HUES64 (cell line): Measurements from ENCODE around the gene CLDN24.

Experiments
- H3K27ac ChIP-seq: 2 replicates; pipeline ENCODE4 v1.7.0; 2013; ENCODE audit warnings: low read depth, low read length, inconsistent platforms
- H3K27me3 ChIP-seq: 2 replicates; pipeline ENCODE4 v1.6.1; 2013; ENCODE audit warnings: mild to moderate bottlenecking, low read length; ENCODE audit not compliant: insufficient read depth
- H3K36me3 ChIP-seq: 2 replicates; pipeline ENCODE4 v1.6.1; 2013; ENCODE audit warnings: mild to moderate bottlenecking, low read length; ENCODE audit not compliant: insufficient read depth
- H3K4me1 ChIP-seq: 2 replicates; pipeline ENCODE4 v1.6.1; 2013; ENCODE audit warnings: mild to moderate bottlenecking, low read length, moderate library complexity; ENCODE audit not compliant: insufficient read depth
- H3K4me3 ChIP-seq: 2 replicates; pipeline ENCODE4 v1.5.1; 2013; ENCODE audit warnings: mild to moderate bottlenecking, low read length, moderate library complexity
- H3K9ac ChIP-seq: 2 replicates; pipeline ENCODE4 v1.6.1; 2013; ENCODE audit warnings: mild to moderate bottlenecking, low read depth, low read length
- H3K9me3 ChIP-seq: 2 replicates; pipeline ENCODE4 v1.6.1; 2013; ENCODE audit warnings: low read depth, low read length; ENCODE audit not compliant: insufficient read depth
- WGBS: fragments of 150-250, 120-280 bp; methylation state at CpG from one replicate; pipeline ENCODE4 v1.1.7; 2013; ENCODE audit warnings: missing lambda C conversion rate; 5-methylcytosine and 5-hydroxymethylcytosine counted together

Gene CLDN24

DNA sequence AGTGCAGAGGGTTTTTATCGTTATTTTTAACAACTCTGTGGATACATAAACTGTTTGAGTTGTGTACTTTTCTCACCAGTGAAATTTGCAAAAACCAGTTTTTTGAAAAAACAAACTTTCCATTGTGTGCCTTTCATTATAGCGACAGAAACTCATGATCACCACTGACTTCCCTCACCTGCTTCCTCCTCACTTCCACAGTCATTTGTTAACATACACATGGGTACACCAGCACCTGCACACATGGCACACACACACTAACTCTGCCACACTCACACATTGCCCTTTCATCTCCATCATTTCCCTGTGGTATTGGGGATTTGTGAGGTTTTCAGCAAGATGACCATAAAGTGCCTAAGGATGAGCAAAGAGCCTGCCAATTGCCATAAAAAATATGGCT, 22.8 kb downstream of the CLDN24 start:
- H3K9me3 ChIP-seq, result no peaks in the 10 kb centered on the region
- peaks cover 75% of the 10 kb centered on the region for H3K36me3 ChIP-seq
- no peak overlapping the region for H3K27ac ChIP-seq
- H3K27me3 ChIP-seq, result no peaks in the 10 kb centered on the region
- H3K9ac ChIP-seq, result no peak overlapping the region
- WGBS, result 94% methylated on average over 1 of the region's 2 CpGs
- no peak overlapping the region for H3K4me3 ChIP-seq
- H3K4me1 ChIP-seq, result no peaks in the 10 kb centered on the region

DNA sequence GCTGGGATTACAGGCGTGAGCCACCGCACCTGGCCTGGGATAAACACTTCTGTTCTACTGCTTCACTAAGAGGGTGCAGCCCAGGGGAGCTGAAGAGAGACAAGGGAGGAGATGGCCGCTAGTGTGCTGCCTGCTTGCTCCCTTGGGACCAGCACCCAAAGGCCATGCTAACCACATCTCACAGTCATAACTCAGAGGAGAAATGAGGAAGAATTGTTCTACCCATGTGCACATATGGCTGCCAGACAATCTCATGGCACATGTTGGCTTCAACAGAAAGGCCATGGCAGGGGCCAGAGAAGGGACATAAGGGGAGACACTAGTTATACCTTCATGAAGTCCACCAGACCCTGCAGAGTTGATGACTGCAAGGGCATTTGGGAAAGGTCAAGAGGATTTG, 24.6 kb downstream of the CLDN24 start:
- no peaks in the 10 kb centered on the region for H3K27me3 ChIP-seq
- H3K4me1 ChIP-seq, result no peaks in the 10 kb centered on the region
- peaks cover 79% of the 10 kb centered on the region for H3K36me3 ChIP-seq
- no peak overlapping the region for H3K4me3 ChIP-seq
- H3K9ac ChIP-seq, result no peak overlapping the region
- no peaks in the 10 kb centered on the region for H3K9me3 ChIP-seq
- 90% methylated on average over 3 of the region's 3 CpGs for WGBS
- no peak overlapping the region for H3K27ac ChIP-seq

DNA sequence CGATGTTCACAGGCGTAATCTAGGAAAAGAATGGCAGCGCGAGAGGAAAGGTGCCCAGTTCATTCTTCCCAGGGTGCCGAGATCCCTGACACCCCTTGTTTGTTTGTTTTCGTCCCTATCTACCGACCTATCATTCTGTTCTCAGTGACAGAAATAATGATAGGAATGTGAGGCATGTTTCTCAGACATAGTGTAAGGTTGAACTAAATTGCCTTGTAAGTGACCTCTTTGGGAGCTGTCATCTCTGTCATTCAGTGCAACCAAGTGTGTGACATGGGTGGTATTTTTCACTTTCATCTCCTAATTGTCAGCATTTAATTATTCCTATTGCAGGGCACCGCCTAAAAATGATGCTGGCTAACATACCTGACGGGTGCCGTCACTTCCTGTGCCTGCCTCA, 26.5 kb downstream of the CLDN24 start:
- Histone ChIP-seq H3K9me3 (no peaks in the 10 kb centered on the region), H3K27me3 (no peaks in the 10 kb centered on the region), H3K4me3 (no peak overlapping the region), H3K27ac (no peak overlapping the region; the same call in 1 of the 2 replicates), H3K9ac (no peak overlapping the region), H3K36me3 (peaks cover 83% of the 10 kb centered on the region), H3K4me1 (no peaks in the 10 kb centered on the region)
- 94% methylated on average over 10 of the region's 10 CpGs for WGBS

DNA sequence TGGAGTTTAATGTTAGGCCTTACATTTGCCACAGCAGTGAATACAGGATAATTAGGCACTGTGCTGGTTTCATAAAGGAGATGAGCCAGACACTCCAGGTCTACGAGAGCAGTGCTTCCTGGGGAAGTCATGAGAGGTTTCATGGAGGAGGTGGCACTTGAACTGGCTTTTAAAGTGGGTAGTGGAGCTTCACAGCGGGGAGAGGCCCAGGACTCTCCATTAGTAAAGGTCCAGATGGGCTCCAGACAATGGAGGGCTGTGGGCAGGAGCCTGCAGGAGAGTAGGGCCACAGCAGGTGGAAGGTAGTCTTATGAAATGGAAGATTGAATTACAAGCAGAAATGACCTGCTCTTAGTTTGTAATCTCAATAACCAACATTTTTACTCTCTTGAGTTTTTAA, 31.2 kb downstream of the CLDN24 start:
- Histone ChIP-seq H3K36me3 (peaks cover 98% of the 10 kb centered on the region), H3K9ac (no peak overlapping the region), H3K4me1 (no peaks in the 10 kb centered on the region), H3K9me3 (no peaks in the 10 kb centered on the region), H3K27ac (no peak overlapping the region), H3K4me3 (no peak overlapping the region), H3K27me3 (no peaks in the 10 kb centered on the region)
- WGBS, result 90% methylated on average over 2 of the region's 2 CpGs

DNA sequence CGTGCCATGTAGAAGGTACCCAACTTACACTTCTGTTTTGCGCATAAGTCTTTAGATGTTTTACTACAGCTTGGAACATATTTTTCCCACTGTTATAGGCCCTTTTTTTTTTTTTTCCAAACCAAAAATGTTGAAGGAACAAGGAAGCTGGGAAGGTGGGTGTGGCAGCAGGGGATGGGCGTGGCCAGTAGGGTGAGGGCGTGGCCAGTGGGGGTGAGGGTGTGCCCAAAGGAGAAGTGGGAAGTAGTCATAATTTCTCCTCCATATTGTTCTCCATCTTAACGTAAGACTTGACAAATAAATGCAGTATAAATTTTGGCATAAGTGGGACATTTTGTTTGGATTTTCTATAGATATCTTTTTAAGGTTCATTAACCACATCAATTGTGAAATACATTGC, 32.5 kb downstream of the CLDN24 start:
- no peak overlapping the region for H3K27ac ChIP-seq
- over 99% methylated on average over 3 of the region's 5 CpGs for WGBS
- no peaks in the 10 kb centered on the region for H3K4me1 ChIP-seq
- no peak overlapping the region for H3K9ac ChIP-seq
- H3K36me3 ChIP-seq, result peaks cover 98% of the 10 kb centered on the region
- no peaks in the 10 kb centered on the region for H3K27me3 ChIP-seq
- no peaks in the 10 kb centered on the region for H3K9me3 ChIP-seq
- H3K4me3 ChIP-seq, result no peak overlapping the region

DNA sequence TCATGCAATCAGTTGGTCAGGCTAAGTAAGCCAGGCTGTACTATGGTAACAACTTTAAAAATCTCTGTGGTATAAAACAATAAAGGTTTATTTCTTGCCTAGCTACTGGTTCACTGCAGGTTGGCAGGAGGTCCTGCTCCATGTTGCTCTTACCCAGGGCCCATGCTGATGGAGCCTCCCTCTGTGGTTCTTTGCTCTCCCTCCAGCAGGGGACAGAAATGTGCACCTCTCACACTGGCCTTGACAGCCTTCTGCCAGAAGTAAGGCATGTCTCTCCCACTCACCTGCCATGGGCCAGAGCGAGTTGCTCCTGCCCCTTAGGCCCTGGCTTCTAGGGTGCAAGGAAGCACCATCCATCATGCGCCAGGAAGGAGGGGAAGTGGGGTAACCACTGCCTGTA, 33.3 kb downstream of the CLDN24 start:
- peaks cover 98% of the 10 kb centered on the region for H3K36me3 ChIP-seq
- 97% methylated on average over 2 of the region's 2 CpGs for WGBS
- no peak overlapping the region for H3K27ac ChIP-seq
- H3K4me3 ChIP-seq, result no peak overlapping the region
- H3K27me3 ChIP-seq, result no peaks in the 10 kb centered on the region
- no peak overlapping the region for H3K9ac ChIP-seq
- no peaks in the 10 kb centered on the region for H3K9me3 ChIP-seq
- H3K4me1 ChIP-seq, result no peaks in the 10 kb centered on the region

- H3K27ac ChIP-seq, result no peak overlapping the region
- WGBS, result 95% methylated on average over 6 of the region's 6 CpGs
- no peaks in the 10 kb centered on the region for H3K27me3 ChIP-seq
- no peak overlapping the region for H3K9ac ChIP-seq
- no peaks in the 10 kb centered on the region for H3K4me1 ChIP-seq
- no peaks in the 10 kb centered on the region for H3K9me3 ChIP-seq
- peaks cover 100% of the 10 kb centered on the region for H3K36me3 ChIP-seq
- no peak overlapping the region for H3K4me3 ChIP-seq
Observed at GRCh38 chr4:183287677-183288076, 34.5 kb downstream of the CLDN24 start.

DNA sequence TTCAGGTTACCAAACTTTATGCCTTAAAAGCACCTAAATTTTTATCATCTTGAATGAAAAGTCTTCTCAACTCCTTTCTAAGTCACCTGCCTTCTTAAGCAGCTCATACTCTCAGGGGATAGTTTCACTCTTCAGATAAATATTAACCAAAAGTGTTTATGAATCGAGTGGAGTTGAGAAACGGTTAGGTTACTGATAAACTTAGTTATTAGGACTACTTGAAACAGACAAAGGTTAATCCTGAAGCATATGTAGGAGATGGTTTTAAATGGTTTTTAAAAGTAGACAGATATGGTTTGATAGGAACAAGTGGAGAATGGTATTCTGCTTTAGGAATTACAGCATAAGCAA, 34.9 kb downstream of the CLDN24 start:
- 98% methylated on average over 2 of the region's 2 CpGs for WGBS
- peaks cover 100% of the 10 kb centered on the region for H3K36me3 ChIP-seq

DNA sequence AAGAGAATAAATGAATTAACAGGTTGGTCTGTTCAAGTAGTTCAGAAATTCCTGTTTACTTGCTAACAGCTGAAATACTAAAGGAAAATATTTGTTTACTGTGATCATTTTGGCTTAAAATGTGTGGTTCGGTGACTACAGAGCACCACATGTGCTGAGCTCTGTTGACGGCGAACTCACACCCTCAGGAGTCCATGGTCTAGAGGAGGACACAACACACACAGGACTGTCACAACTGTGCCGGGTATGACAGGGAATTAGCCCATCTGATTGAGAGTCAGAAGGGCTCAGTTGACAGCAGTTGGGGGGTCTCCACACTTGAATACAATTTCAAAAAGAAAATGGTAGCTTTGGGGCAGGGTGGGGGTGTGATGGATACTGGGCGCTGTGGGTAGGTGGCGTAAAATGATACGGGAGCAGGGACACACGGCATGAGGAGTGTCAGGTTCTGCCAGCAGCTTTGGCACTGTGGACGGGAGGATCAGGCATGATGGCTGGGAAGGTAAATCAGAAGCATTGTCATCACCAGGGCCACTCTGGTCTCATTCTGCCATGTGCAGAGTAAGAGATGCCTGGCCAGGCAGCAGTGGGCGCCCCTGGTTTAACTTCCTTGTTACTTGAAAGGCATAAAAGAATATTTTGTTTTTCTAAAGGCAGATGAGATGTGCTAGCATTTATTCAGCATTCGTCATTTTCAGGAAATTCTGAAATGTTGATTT, 35.5 kb downstream of the CLDN24 start:
- Histone ChIP-seq H3K4me3 (no peak overlapping the region), H3K27ac (no peak overlapping the region), H3K36me3 (peaks cover 100% of the 10 kb centered on the region), H3K9me3 (no peaks in the 10 kb centered on the region), H3K27me3 (no peaks in the 10 kb centered on the region), H3K9ac (no peak overlapping the region), H3K4me1 (no peaks in the 10 kb centered on the region)
- WGBS, result 95% methylated on average over 11 of the region's 11 CpGs

More for the DNA sequence above, 34.9 kb downstream of the CLDN24 start:
- H3K4me3 ChIP-seq, result no peak overlapping the region
- H3K27ac ChIP-seq, result no peak overlapping the region
- no peak overlapping the region for H3K9ac ChIP-seq
- H3K9me3 ChIP-seq, result no peaks in the 10 kb centered on the region
- no peaks in the 10 kb centered on the region for H3K4me1 ChIP-seq
- no peaks in the 10 kb centered on the region for H3K27me3 ChIP-seq

- Histone ChIP-seq H3K9me3 (no peaks in the 10 kb centered on the region), H3K4me1 (no peaks in the 10 kb centered on the region), H3K27me3 (no peaks in the 10 kb centered on the region), H3K36me3 (peaks cover 100% of the 10 kb centered on the region), H3K27ac (no peak overlapping the region), H3K9ac (no peak overlapping the region), H3K4me3 (no peak overlapping the region)
- WGBS, result 97% methylated on average over 7 of the region's 7 CpGs
Observed at GRCh38 chr4:183285886-183286285, 36.3 kb downstream of the CLDN24 start.

DNA sequence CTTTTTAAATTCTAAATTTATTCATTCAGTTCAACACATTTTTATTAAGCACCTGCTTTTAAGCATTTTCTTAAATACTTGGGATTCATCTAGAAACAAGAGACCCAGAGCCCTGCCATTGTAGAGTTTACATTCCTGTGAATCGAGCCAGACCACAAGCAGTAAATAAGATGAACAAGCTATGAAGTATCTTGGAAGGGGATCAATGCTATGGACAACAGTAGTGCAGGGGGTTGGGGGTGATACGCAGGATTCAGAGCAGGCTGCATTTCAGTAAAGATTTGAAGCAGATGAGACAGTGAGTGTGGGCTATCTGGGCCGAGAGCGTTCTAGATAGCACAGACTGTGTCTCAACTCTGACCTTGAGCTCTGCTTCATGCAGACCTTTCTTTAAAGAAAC, 37.3 kb downstream of the CLDN24 start:
- H3K4me3 ChIP-seq, result no peak overlapping the region
- H3K36me3 ChIP-seq, result peaks cover 100% of the 10 kb centered on the region
- H3K27ac ChIP-seq, result no peak overlapping the region
- H3K27me3 ChIP-seq, result no peaks in the 10 kb centered on the region
- H3K4me1 ChIP-seq, result no peaks in the 10 kb centered on the region
- WGBS, result 98% methylated on average over 4 of the region's 4 CpGs
- no peak overlapping the region for H3K9ac ChIP-seq
- H3K9me3 ChIP-seq, result no peaks in the 10 kb centered on the region

- H3K27ac ChIP-seq, result no peak overlapping the region
- no peaks in the 10 kb centered on the region for H3K4me1 ChIP-seq
- 96% methylated on average over 12 of the region's 12 CpGs for WGBS
- no peaks in the 10 kb centered on the region for H3K27me3 ChIP-seq
- H3K9me3 ChIP-seq, result no peaks in the 10 kb centered on the region
- H3K36me3 ChIP-seq, result peaks cover 96% of the 10 kb centered on the region
- no peak overlapping the region for H3K4me3 ChIP-seq
- no peak overlapping the region for H3K9ac ChIP-seq
Observed at GRCh38 chr4:183284258-183284785, 37.9 kb downstream of the CLDN24 start.
